ENCODE measurements around the gene SUPT20H.
A peak's percentile ranks its signal among the peaks of the same experiment; 100 is the strongest.

SUPT20H gene

GRCh38 chr13:36973621-36974295, 85.7 kb downstream of the SUPT20H start:
- no peak overlapping the region for H3K4me3 ChIP-seq (ENCODE audit: low read length)
- no peak for DNase-seq (ENCODE audit: low read depth)
- TF ChIP-seq CTCF (conservative IDR thresholded peaks at IDR 0.05; ENCODE audit: low read depth, low read length): no peak

GRCh38 chr13:36973009-36973408, 86.5 kb downstream of the SUPT20H start:
- no peak for TF ChIP-seq CTCF (conservative IDR thresholded peaks at IDR 0.05; ENCODE audit: low read depth, low read length)
- no peak overlapping the region for H3K4me3 ChIP-seq (ENCODE audit: low read length)
- DNase-seq (ENCODE audit: low read depth): no peak

GRCh38 chr13:36966404-36966803, 93.1 kb downstream of the SUPT20H start:
- no peak overlapping the region for H3K4me3 ChIP-seq (ENCODE audit: low read length)
- DNase-seq (ENCODE audit: low read depth): no peak
- TF ChIP-seq CTCF (conservative IDR thresholded peaks at IDR 0.05; ENCODE audit: low read depth, low read length): no peak

GRCh38 chr13:36965767-36966166, 93.7 kb downstream of the SUPT20H start:
- TF ChIP-seq CTCF (conservative IDR thresholded peaks at IDR 0.05; ENCODE audit: low read depth, low read length): no peak
- peak; percentile 11 for DNase-seq (ENCODE audit: low read depth)
- H3K4me3 ChIP-seq (ENCODE audit: low read length): no peak overlapping the region

GRCh38 chr13:36959456-36960116, 99.9 kb downstream of the SUPT20H start:
- TF ChIP-seq CTCF (conservative IDR thresholded peaks at IDR 0.05; ENCODE audit: low read depth, low read length): no peak
- no peak overlapping the region for H3K4me3 ChIP-seq (ENCODE audit: low read length)
- no peak for DNase-seq (ENCODE audit: low read depth)

Data from retinal pigment epithelial cell (primary cell).